GM23338 (cell line): Measurements from ENCODE around the gene TMEM201. TPM values are rescaled to one million over a fixed set of nuclear protein-coding genes. Genes with fewer than 3 reads are reported as not detected.

Experiments used
- ATAC-seq: fragments of 200-7000 bp; cut with Tn5 transposase; 3 replicates; pipeline ENCODE4 v1.9.1; 2020
- DNase-seq: peaks from one replicate; pipeline ENCODE4 v3.0.0-alpha.2; 2015; ENCODE audit warnings: low spot score
- H2AFZ ChIP-seq: fragments of 200-600 bp; sonication (generic); 2 replicates; pipeline ENCODE4 v1.8.0; 2016; ENCODE audit warnings: antibody characterized with exemption, mild to moderate bottlenecking, moderate library complexity
- H3F3A ChIP-seq: fragments of 200-600 bp; sonication (generic); replicated peaks from 2 replicates; pipeline ENCODE4 v1.8.0; 2017; ENCODE audit warnings: antibody characterized with exemption, mixed run types, low read depth
- H3K27ac ChIP-seq: fragments of 200-600 bp; sonication (generic); 2 replicates; pipeline ENCODE4 v1.6.1; 2016; ENCODE audit warnings: low read depth
- H3K27me3 ChIP-seq: fragments of 200-600 bp; sonication (generic); 2 replicates; pipeline ENCODE4 v1.8.0; 2016; ENCODE audit warnings: mild to moderate bottlenecking, mixed run types, moderate library complexity; ENCODE audit not compliant: insufficient read depth
- H3K36me3 ChIP-seq: fragments of 200-600 bp; sonication (generic); 2 replicates; pipeline ENCODE4 v1.8.0; 2016; ENCODE audit warnings: mild to moderate bottlenecking; ENCODE audit not compliant: insufficient read depth
- H3K4me1 ChIP-seq: fragments of 200-600 bp; sonication (generic); 2 replicates; pipeline ENCODE4 v1.8.0; 2016; ENCODE audit warnings: mild to moderate bottlenecking, moderate library complexity; ENCODE audit not compliant: insufficient read depth
- H3K4me2 ChIP-seq: fragments of 200-600 bp; sonication (generic); 2 replicates; pipeline ENCODE4 v1.7.1; 2017; ENCODE audit warnings: mixed run types
- H3K4me3 ChIP-seq: fragments of 200-600 bp; sonication (generic); 2 replicates; pipeline ENCODE4 v1.6.1; 2016; ENCODE audit warnings: mixed run types
- H3K79me2 ChIP-seq: fragments of 200-600 bp; sonication (generic); replicated peaks from 2 replicates; pipeline ENCODE4 v1.8.0; 2017; ENCODE audit warnings: mild to moderate bottlenecking; ENCODE audit not compliant: insufficient read depth
- H3K9me2 ChIP-seq: fragments of 200-600 bp; sonication (generic); 2 replicates; pipeline ENCODE4 v1.8.0; 2017; ENCODE audit not compliant: insufficient read depth
- H4K20me1 ChIP-seq: fragments of 200-600 bp; sonication (generic); replicated peaks from 2 replicates; pipeline ENCODE4 v1.8.0; 2017; ENCODE audit warnings: mild to moderate bottlenecking; ENCODE audit not compliant: insufficient read depth
- H3K27ac Mint-ChIP-seq: 2 replicates; pipeline ENCODE4 v1.8.0; 2020; ENCODE audit warnings: inconsistent platforms, mild to moderate bottlenecking, moderate library complexity, mixed read lengths
- H3K27me3 Mint-ChIP-seq: 3 replicates; pipeline ENCODE4 v1.8.0; 2022; ENCODE audit warnings: low read depth, mild to moderate bottlenecking, moderate library complexity, mixed read lengths, inconsistent platforms; ENCODE audit not compliant: insufficient read depth, poor library complexity
- H3K36me3 Mint-ChIP-seq: 3 replicates; pipeline ENCODE4 v1.8.0; 2021; ENCODE audit warnings: low read depth, mild to moderate bottlenecking, inconsistent platforms, moderate library complexity, mixed read lengths
- H3K4me1 Mint-ChIP-seq: 3 replicates; pipeline ENCODE4 v1.8.0; 2020; ENCODE audit warnings: mild to moderate bottlenecking, inconsistent platforms, mixed read lengths
- H3K4me3 Mint-ChIP-seq: 3 replicates; pipeline ENCODE4 v1.8.0; 2021; ENCODE audit warnings: moderate library complexity, mild to moderate bottlenecking, inconsistent platforms, mixed read lengths
- H3K9me3 Mint-ChIP-seq: 3 replicates; pipeline ENCODE4 v1.8.0; 2020; ENCODE audit warnings: moderate library complexity, mild to moderate bottlenecking, inconsistent platforms, mixed read lengths
- CREB1 ChIP-seq: fragments of 250-450 bp; sonication (Bioruptor Pico); IDR thresholded peaks from 2 replicates; pipeline ENCODE4 v1.5.0; 2020; ENCODE audit warnings: low read depth, mild to moderate bottlenecking, moderate library complexity
- CTCF ChIP-seq, 2 experiments: fragments of 200-600 bp in 1 of 2; sonication (generic) in 1 of 2; conservative IDR thresholded peaks; 2 replicates each; pipeline versions ENCODE4 v1.5.1 to v1.6.1; 2016 to 2017; ENCODE audit warnings: antibody characterized with exemption in 2 of 2, low read depth in 2 of 2, mild to moderate bottlenecking in 2 of 2, moderate library complexity in 1 of 2
- ETS1 ChIP-seq: IDR thresholded peaks from 2 replicates; pipeline ENCODE4 v1.6.1; 2016; ENCODE audit warnings: antibody characterized with exemption
- EZH2 ChIP-seq: fragments of 200-600 bp; sonication (generic); IDR thresholded peaks from one replicate; pipeline ENCODE4 v1.8.0; 2017; ENCODE audit warnings: antibody characterized with exemption, mild to moderate bottlenecking, low read depth; ENCODE audit not compliant: unreplicated experiment
- JUNB ChIP-seq: IDR thresholded peaks from one replicate; pipeline ENCODE4 v1.6.1; 2016; ENCODE audit warnings: antibody characterized with exemption; ENCODE audit not compliant: unreplicated experiment
- POLR2AphosphoS5 ChIP-seq: IDR thresholded peaks from 2 replicates; pipeline ENCODE4 v1.6.1; 2016; ENCODE audit warnings: antibody characterized with exemption, low read depth
- ZNF114 ChIP-seq: fragments of 250-450 bp; sonication (Bioruptor Pico); IDR thresholded peaks from 2 replicates; pipeline ENCODE4 v1.5.0; 2020; ENCODE audit warnings: mild to moderate bottlenecking, moderate library complexity
- ZNF331 ChIP-seq: fragments of 250-450 bp; sonication (Bioruptor Pico); IDR thresholded peaks from 2 replicates; pipeline ENCODE4 v1.5.0; 2020; ENCODE audit warnings: low read depth, mild to moderate bottlenecking, moderate library complexity
- polyA plus RNA-seq: library from polyadenylated mRNA; unstranded; fragments of >200 nt; fragmentation: Nextera tagmentation; extraction: Ambion mirVana; gene quantifications from 2 replicates; pipeline ENCODE4 v1.2.1, GENCODE V29; 2016
- total RNA-seq: library from RNA; depleted of rRNA; stranded (reverse); fragments of >200 nt; shearing (Covaris generic); gene quantifications from 2 replicates; pipeline ENCODE4 v1.2.3, GENCODE V29; 2014
- TF ChIP-seq, protein P1 (sequence below): fragments of 250-450 bp; sonication (Bioruptor Pico); IDR thresholded peaks from 2 replicates; pipeline ENCODE4 v1.5.0; 2020; ENCODE audit warnings: mild to moderate bottlenecking, moderate library complexity

Gene TMEM201
- total and polyA plus RNA-seq, 2 experiments from 2014 or later = 11.6 to 27.2 TPM

DNA sequence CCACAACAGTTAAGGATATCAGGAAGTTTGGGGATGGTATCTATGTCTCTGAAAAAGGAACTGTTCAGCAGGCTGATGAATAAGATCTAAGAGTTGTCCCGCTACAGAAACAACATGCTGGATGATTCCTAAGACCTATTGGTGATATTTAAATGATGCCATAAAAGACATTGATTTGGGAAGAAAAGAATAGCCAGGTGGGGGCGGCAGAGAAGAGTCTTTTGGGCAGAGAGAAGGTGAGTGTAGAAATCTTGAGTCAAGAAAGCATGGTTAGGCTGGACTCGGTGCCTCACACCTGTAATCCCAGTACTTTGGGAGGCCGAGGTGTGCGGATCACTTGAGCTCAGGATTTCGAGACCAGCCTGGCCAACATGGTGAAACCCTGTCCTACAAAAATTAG lies 11.8 kb upstream of the TMEM201 start:
- DNase-seq = no peak
- no peak for ATAC-seq
- peaks cover 79% of the 10 kb centered on the region for H3K36me3 Mint-ChIP-seq
- Histone ChIP-seq H4K20me1 (peaks cover 18% of the 10 kb centered on the region), H3K4me1 (no peaks in the 10 kb centered on the region), H3K27me3 (no peaks in the 10 kb centered on the region), H3K27ac (no peak overlapping the region), H3K4me2 (no peak overlapping the region), H3K4me3 (no peak overlapping the region), H3K36me3 (peaks cover 13% of the 10 kb centered on the region), H3F3A (no peaks in the 10 kb centered on the region; the same call in 1 of the 2 replicates), H3K9me2 (no peaks in the 10 kb centered on the region), H3K79me2 (peaks cover 6% of the 10 kb centered on the region; the same call in 1 of the 2 replicates), H2AFZ (no peak overlapping the region)
- no peak overlapping the region for H3K4me3 Mint-ChIP-seq
- no peaks in the 10 kb centered on the region for H3K9me3 Mint-ChIP-seq
- peaks cover 5% of the 10 kb centered on the region for H3K27me3 Mint-ChIP-seq
- H3K4me1 Mint-ChIP-seq = no peaks in the 10 kb centered on the region
- H3K27ac Mint-ChIP-seq = no peak overlapping the region
- TF ChIP-seq POLR2AphosphoS5 (no peak), ETS1 (no peak), CTCF (conservative IDR thresholded peaks at IDR 0.05; ENCODE audit: low read depth in 2 of 2) (peak; percentile 39 to 47), EZH2 (no peak), ZNF114 (no peak), ZNF331 (CRISPR knock-in tag) (no peak)

DNA sequence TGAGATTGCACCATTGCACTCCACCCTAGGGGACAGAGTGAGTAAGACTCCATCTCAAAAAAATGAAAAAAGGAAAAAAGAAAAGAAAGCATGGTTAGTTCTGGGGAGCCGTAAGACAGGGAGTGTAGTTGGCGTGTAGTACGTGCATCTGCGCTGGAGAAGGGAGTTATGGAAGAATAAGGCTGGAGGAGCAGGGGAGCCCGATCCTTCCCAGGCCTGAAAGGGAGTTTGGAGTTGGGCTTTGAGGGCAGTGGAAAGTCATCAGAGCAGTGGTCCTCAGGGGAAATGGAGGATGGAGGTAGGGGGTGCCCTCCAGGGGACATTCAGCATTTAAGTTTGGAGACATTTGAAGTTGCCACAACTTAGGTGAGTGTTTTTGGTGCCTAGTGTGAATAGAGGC lies 11.3 kb upstream of the TMEM201 start:
- Histone ChIP-seq H3K36me3 (peaks cover 13% of the 10 kb centered on the region; the same call in 1 of the 2 replicates), H3K27ac (no peak overlapping the region), H3K79me2 (peaks cover 6% of the 10 kb centered on the region; the same call in 1 of the 2 replicates), H3F3A (no peaks in the 10 kb centered on the region), H3K27me3 (no peaks in the 10 kb centered on the region), H3K4me1 (no peaks in the 10 kb centered on the region), H2AFZ (no peak overlapping the region), H3K4me3 (no peak overlapping the region), H4K20me1 (peaks cover 15% of the 10 kb centered on the region), H3K4me2 (no peak overlapping the region), H3K9me2 (no peaks in the 10 kb centered on the region)
- no peak overlapping the region for H3K4me3 Mint-ChIP-seq
- no peak overlapping the region for H3K27ac Mint-ChIP-seq
- H3K27me3 Mint-ChIP-seq = peaks cover 8% of the 10 kb centered on the region
- ATAC-seq (no peak), DNase-seq (no peak)
- no peaks in the 10 kb centered on the region for H3K4me1 Mint-ChIP-seq
- H3K9me3 Mint-ChIP-seq = no peaks in the 10 kb centered on the region
- peaks cover 80% of the 10 kb centered on the region for H3K36me3 Mint-ChIP-seq
- TF ChIP-seq, protein P1, sequence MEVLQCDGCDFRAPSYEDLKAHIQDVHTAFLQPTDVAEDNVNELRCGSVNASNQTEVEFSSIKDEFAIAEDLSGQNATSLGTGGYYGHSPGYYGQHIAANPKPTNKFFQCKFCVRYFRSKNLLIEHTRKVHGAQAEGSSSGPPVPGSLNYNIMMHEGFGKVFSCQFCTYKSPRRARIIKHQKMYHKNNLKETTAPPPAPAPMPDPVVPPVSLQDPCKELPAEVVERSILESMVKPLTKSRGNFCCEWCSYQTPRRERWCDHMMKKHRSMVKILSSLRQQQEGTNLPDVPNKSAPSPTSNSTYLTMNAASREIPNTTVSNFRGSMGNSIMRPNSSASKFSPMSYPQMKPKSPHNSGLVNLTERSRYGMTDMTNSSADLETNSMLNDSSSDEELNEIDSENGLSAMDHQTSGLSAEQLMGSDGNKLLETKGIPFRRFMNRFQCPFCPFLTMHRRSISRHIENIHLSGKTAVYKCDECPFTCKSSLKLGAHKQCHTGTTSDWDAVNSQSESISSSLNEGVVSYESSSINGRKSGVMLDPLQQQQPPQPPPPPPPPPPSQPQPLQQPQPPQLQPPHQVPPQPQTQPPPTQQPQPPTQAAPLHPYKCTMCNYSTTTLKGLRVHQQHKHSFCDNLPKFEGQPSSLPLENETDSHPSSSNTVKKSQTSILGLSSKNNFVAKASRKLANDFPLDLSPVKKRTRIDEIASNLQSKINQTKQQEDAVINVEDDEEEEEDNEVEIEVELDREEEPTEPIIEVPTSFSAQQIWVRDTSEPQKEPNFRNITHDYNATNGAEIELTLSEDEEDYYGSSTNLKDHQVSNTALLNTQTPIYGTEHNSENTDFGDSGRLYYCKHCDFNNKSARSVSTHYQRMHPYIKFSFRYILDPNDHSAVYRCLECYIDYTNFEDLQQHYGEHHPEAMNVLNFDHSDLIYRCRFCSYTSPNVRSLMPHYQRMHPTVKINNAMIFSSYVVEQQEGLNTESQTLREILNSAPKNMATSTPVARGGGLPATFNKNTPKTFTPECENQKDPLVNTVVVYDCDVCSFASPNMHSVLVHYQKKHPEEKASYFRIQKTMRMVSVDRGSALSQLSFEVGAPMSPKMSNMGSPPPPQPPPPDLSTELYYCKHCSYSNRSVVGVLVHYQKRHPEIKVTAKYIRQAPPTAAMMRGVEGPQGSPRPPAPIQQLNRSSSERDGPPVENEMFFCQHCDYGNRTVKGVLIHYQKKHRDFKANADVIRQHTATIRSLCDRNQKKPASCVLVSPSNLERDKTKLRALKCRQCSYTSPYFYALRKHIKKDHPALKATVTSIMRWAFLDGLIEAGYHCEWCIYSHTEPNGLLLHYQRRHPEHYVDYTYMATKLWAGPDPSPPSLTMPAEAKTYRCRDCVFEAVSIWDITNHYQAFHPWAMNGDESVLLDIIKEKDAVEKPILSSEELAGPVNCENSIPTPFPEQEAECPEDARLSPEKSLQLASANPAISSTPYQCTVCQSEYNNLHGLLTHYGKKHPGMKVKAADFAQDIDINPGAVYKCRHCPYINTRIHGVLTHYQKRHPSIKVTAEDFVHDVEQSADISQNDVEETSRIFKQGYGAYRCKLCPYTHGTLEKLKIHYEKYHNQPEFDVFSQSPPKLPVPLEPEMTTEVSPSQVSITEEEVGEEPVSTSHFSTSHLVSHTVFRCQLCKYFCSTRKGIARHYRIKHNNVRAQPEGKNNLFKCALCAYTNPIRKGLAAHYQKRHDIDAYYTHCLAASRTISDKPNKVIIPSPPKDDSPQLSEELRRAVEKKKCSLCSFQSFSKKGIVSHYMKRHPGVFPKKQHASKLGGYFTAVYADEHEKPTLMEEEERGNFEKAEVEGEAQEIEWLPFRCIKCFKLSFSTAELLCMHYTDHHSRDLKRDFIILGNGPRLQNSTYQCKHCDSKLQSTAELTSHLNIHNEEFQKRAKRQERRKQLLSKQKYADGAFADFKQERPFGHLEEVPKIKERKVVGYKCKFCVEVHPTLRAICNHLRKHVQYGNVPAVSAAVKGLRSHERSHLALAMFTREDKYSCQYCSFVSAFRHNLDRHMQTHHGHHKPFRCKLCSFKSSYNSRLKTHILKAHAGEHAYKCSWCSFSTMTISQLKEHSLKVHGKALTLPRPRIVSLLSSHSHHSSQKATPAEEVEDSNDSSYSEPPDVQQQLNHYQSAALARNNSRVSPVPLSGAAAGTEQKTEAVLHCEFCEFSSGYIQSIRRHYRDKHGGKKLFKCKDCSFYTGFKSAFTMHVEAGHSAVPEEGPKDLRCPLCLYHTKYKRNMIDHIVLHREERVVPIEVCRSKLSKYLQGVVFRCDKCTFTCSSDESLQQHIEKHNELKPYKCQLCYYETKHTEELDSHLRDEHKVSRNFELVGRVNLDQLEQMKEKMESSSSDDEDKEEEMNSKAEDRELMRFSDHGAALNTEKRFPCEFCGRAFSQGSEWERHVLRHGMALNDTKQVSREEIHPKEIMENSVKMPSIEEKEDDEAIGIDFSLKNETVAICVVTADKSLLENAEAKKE (CRISPR knock-in tag) = no peak
- TF ChIP-seq CREB1 = no peak
- no peak for TF ChIP-seq ETS1
- TF ChIP-seq JUNB = no peak
